Measurements from ENCODE around the gene CDK2AP2. TPM values are rescaled to one million over a fixed set of nuclear protein-coding genes. Genes with fewer than 3 reads are reported as not detected.
"Not testable (repeated sequence)": the region's sequence is repeated elsewhere in the genome, so short reads cannot be mapped to it uniquely, and the experiment has no call there.

Gene CDK2AP2
- total RNA-seq, 1 donor from 2014 or later: 35.7 TPM

DNA sequence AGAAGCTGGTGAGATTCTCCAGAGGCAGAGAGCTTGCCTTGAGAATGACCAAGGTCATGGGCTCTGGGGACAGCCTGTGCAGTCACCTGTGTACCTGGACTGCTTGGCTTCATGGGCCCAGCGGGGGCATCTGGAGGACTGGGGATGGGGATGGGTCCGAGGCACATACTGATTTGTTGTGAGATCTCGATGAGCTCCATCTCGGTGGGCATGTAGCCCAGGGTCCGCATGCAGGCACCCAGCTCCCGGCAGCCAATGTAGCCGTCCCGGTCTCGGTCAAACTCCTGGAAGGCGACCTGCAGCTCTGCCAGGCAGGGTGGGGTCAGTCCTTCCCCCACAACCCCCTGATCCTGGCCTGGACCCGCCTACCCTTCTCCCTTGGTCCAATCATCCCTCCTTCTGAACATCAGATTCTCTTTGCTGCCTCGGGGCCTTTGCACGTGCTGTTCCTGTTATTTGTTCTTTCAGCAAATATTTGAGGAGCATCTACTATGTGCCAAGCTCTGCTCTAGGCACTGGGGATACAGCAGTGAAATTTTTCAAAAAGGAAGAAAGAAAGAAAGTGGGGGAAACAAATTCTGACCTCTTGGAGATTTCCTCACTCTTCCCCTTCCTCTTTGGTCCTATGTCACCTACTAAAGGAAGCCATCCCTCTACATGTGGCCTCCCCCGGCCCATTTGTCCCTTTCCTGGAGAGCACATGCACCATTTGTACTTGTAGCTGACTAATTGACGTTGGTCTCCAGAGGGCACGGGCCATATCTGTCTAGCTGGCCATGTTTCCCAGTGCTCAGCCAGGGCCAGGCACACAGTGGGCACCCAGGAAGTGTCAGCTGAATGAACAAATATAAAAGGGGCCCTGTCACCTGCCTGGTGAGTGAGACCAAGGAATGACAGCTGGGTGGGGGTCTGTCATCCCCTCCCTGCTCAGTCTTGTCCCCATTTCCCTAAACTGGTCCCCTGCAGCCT is 13.2 kb upstream of the CDK2AP2 start:
- Mint-ChIP-seq H3K27me3 (peaks cover 10% of the 10 kb centered on the region), H3K4me1 (ENCODE audit: low read depth) (no peaks in the 10 kb centered on the region), H3K4me3 (ENCODE audit: low read depth) (no peak overlapping the region), H3K27ac (no peak overlapping the region), H3K9me3 (ENCODE audit: low read depth) (no peaks in the 10 kb centered on the region), H3K36me3 (ENCODE audit: insufficient read depth) (no peaks in the 10 kb centered on the region)
- no peak for DNase-seq (ENCODE audit: low spot score, unreplicated experiment)
- TF ChIP-seq, protein P1, sequence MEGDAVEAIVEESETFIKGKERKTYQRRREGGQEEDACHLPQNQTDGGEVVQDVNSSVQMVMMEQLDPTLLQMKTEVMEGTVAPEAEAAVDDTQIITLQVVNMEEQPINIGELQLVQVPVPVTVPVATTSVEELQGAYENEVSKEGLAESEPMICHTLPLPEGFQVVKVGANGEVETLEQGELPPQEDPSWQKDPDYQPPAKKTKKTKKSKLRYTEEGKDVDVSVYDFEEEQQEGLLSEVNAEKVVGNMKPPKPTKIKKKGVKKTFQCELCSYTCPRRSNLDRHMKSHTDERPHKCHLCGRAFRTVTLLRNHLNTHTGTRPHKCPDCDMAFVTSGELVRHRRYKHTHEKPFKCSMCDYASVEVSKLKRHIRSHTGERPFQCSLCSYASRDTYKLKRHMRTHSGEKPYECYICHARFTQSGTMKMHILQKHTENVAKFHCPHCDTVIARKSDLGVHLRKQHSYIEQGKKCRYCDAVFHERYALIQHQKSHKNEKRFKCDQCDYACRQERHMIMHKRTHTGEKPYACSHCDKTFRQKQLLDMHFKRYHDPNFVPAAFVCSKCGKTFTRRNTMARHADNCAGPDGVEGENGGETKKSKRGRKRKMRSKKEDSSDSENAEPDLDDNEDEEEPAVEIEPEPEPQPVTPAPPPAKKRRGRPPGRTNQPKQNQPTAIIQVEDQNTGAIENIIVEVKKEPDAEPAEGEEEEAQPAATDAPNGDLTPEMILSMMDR (IDR thresholded peaks at IDR 0.05; ENCODE audit: unreplicated experiment): no peak

DNA sequence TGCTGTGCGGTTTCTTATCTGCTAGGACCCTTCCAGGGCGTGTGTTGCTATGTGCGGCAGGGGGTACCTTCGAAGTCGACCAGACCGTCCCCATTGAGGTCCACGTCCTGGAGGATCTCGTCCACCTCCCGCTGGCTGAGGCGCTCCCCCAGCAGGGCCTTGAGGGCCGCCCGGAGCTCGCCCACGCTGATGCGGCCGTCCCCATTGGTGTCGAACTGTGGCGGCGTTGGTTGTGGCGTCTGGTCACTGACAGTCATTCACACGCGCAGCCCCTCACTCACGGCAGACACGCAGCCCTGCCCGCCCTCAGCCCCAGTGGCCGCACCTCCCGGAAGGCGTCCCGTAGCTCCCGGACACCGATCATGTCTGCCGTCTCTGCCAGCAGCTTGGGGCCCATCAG is 11.8 kb upstream of the CDK2AP2 start:
- no peak for DNase-seq (ENCODE audit: low spot score, unreplicated experiment)
- Mint-ChIP-seq H3K4me1 (ENCODE audit: low read depth) (no peaks in the 10 kb centered on the region), H3K36me3 (ENCODE audit: insufficient read depth) (no peaks in the 10 kb centered on the region), H3K27me3 (peaks cover 9% of the 10 kb centered on the region), H3K4me3 (ENCODE audit: low read depth) (no peak overlapping the region), H3K9me3 (ENCODE audit: low read depth) (no peaks in the 10 kb centered on the region), H3K27ac (no peak overlapping the region)
- TF ChIP-seq, protein P1 (IDR thresholded peaks at IDR 0.05; ENCODE audit: unreplicated experiment): no peak

DNA sequence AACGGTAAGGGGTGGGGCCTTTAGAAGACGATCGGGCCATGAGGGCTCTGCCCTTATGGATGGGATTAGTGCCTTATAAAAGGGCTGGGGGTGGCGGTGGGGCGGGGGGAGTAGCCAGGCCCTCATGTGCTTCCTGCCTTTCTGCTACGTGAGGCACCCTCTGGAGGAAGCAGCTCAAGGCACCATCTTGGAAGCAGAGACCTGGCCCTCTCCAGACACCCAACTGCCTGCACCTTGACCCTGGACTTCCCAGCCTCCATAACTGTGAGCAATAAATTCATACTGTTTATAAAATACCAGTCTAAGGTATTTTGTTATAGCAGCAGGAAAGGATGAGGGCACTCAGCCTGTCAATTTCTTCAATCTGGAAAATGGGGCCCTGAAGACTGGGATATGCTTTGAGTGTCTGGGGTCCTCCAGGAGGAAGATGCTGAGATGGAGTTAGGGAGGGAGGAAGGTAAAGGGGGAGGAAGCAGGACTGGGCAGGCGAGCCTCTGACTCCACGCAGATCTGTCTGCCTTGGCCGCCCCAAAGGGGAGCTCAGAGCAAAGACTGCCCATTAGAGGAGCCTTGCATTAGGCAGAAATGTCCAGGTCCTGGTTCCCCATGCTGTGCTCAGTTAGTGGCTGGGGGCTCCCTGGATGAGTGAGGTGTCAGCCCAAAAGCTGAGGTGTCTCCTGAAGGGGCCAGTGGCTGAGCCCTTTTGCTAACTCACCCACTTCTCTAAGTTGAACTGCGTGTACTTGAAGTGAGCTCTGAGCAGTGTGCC is 10.0 kb upstream of the CDK2AP2 start:
- no peaks in the 10 kb centered on the region for H3K36me3 Mint-ChIP-seq (ENCODE audit: insufficient read depth)
- no peak for DNase-seq (ENCODE audit: low spot score, unreplicated experiment)
- TF ChIP-seq, protein P1 (IDR thresholded peaks at IDR 0.05; ENCODE audit: unreplicated experiment): no peak
- peaks cover 16% of the 10 kb centered on the region for H3K27me3 Mint-ChIP-seq
- H3K4me3 Mint-ChIP-seq (ENCODE audit: low read depth): no peak overlapping the region
- H3K4me1 Mint-ChIP-seq (ENCODE audit: low read depth): no peaks in the 10 kb centered on the region
- no peaks in the 10 kb centered on the region for H3K9me3 Mint-ChIP-seq (ENCODE audit: low read depth)
- no peak overlapping the region for H3K27ac Mint-ChIP-seq

DNA sequence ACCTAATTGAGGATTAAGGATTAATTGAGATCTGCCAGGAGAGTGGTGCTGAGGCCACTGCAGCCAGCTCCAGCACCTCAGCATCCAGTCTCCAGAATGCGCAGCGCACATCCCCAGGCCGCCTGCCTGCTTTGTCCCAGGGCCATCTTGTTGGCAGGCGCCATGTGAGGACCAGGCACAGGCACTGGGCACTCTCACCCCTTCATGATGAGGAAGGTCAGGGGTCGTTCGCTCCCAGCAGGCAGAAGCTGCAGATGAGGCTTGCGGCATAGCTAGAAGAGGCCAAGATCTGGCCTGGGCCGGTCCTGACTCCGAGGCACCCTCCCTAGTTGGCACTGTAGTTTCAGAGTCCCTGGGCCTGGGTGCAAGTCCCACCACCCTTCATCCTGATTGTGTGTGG is 8.8 kb upstream of the CDK2AP2 start:
- Mint-ChIP-seq H3K27ac (no peak overlapping the region), H3K27me3 (peaks cover 21% of the 10 kb centered on the region), H3K4me3 (ENCODE audit: low read depth) (no peak overlapping the region), H3K36me3 (ENCODE audit: insufficient read depth) (no peaks in the 10 kb centered on the region), H3K4me1 (ENCODE audit: low read depth) (no peaks in the 10 kb centered on the region), H3K9me3 (ENCODE audit: low read depth) (no peaks in the 10 kb centered on the region)
- no peak for DNase-seq (ENCODE audit: low spot score, unreplicated experiment)
- TF ChIP-seq, protein P1 (IDR thresholded peaks at IDR 0.05; ENCODE audit: unreplicated experiment): no peak

DNA sequence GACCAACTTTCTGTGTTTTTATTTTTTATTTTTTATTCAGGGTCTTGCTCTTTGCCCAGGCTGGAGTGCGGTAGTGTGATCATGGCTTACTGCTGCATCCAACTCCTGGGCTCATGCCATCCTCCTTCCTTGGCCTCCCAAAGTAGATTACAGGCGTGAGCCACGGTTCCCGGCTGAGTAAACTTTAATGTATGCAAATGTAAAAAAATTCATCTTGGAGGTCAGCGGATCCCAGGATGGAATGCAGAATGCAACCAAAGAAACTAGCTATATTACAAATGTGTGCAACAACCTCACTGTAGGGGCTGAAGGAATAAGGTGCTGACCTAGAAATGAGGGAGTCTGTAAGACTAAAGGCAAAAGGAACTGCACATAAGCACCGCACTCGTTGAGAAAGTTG is 6.2 kb upstream of the CDK2AP2 start:
- Mint-ChIP-seq H3K9me3 (ENCODE audit: low read depth) (no peaks in the 10 kb centered on the region), H3K4me3 (ENCODE audit: low read depth) (no peak overlapping the region), H3K4me1 (ENCODE audit: low read depth) (peaks cover 1% of the 10 kb centered on the region), H3K27ac (no peak overlapping the region), H3K36me3 (ENCODE audit: insufficient read depth) (no peaks in the 10 kb centered on the region), H3K27me3 (peaks cover 35% of the 10 kb centered on the region)
- DNase-seq (ENCODE audit: low spot score, unreplicated experiment): no peak
- TF ChIP-seq, protein P1 (IDR thresholded peaks at IDR 0.05; ENCODE audit: unreplicated experiment): no peak

DNA sequence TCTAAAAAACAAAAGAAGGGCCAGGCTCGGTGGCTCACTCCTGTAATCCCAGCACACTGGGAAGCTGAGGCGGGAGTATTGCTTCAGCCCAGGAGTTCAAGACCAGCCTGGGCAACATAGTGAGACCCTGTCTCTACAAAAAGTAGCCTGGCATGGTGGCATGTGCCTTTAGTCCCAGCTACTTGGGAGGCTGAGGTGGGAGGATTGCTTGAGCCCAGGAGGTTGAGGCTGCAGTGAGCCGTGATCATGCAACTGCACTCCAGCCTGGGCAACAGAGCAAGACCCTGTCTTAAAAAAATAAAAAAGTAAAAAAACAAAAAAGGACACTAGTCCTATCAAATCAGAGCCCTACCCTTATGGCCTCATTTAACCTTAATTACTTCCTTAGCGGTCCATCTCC is 3.6 kb upstream of the CDK2AP2 start:
- not testable (repeated sequence) for H3K9me3 Mint-ChIP-seq (ENCODE audit: low read depth); DNase-seq (ENCODE audit: low spot score, unreplicated experiment)
- H3K27me3 Mint-ChIP-seq: peaks cover 31% of the 10 kb centered on the region

More for the DNA sequence above, 3.6 kb upstream of the CDK2AP2 start:
- H3K4me3 Mint-ChIP-seq (ENCODE audit: low read depth); H3K27ac Mint-ChIP-seq; H3K36me3 Mint-ChIP-seq (ENCODE audit: insufficient read depth): not testable (repeated sequence)
- H3K4me1 Mint-ChIP-seq (ENCODE audit: low read depth): peaks cover 11% of the 10 kb centered on the region

Measured in progenitor cell of endocrine pancreas (in vitro differentiated cells).